Stimulated activated CD4-positive, alpha-beta T cell treated with anti-CD3 and anti-CD28 coated beads, Interleukin-12 subunit alpha, Interleukin-12 subunit beta, amount 100 ng/mL, for 24 hours (primary cell): Measurements from ENCODE around the gene IL18R1.

Experiments
- DNase-seq, 2 experiments: peaks; one replicate each; pipeline ENCODE4 v3.0.0-alpha.2; 2020; ENCODE audit warnings: low read depth in 2 of 2

Gene IL18R1

DNA sequence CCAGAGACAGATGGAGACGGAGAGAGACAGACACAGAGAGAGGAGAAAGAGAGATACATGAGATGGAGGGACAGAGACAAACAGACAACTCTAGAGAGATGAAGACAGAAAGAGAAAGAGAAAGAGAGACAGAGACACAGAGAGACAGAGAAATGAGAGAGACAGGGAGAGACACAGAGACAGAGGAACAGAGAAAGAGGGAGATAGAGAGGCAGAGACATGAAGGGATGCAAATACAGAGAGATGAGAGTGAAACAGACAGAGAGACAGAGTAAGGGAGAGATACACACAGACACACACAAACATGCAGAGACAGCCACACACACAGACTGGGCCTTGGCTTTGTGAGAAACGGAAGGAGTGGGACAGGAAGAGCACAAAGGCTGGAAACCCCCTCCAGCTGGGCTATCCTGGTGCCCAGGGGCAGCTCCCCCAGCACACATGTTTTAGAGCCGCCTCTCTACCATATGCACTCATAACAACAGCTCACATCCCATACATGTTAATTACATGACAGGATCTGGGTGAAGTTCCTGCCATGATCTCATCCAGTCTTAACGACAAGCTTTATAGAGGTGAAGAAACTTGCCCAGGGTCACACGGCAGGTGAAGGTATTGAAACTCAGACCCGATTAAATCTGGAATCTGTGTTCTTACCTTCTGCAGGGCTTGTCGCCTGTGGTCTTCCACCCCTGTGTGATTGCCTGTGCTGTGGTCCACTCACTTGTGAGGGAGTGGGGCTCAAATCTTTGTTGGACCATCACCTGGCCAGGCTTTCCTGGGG is 32.4 kb downstream of the IL18R1 start:
- no peak for DNase-seq

DNA sequence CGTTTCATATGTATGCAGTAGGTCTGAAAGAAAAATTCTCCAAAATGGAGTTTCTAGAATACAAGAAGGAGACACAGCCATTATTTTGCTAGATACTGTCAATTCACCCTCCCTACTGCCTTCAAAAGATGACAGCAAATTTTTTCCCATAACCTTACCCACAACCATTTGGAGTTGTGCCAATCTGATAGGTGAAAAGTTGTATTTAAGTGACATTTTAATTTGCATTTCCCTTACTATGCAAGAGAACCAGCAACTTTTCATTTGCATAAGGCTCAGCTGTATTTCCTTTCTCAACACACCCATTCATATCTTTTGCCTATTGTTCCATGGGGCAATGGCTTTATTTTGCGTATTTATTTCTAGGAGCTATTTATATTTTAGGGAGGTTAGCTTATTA is 36.0 kb downstream of the IL18R1 start:
- DNase-seq: no peak

DNA sequence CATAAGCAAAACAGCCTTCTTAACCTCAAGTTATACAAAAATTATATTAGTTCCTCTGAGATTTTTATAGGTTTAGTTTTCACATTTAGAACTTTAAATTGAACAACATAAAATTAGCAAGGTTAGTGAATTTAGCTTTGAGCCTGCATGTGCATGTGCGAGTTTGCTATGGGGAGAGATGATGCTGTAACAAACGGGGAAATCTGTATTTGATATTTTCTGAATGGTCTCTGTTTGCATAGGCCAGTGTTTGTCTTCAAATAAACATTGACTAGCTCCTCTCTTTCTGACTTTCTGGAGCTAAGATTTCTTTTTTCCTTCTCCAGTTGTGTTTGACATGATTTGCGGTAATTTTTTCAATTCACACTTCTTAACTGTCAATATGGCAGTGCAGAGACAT is 36.5 kb downstream of the IL18R1 start:
- no peak for DNase-seq

DNA sequence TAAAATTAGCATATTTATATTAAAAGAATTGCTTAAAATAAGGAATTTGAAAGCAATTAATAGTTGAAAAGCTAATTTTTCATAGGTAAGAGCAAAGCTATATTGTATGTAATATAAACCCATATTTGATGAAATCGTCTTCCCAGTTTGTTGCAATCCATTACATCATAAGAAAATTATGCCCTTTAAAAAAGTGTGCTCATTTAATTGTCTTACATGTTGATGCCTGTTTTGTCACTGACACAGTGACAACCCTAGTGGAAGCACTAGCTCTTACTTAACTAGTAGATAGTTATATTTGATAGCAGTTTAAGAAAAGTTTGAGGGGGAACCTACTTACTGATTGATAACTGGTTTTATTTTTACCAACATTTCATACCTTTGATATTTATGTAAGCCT is 37.3 kb downstream of the IL18R1 start:
- DNase-seq: no peak

DNA sequence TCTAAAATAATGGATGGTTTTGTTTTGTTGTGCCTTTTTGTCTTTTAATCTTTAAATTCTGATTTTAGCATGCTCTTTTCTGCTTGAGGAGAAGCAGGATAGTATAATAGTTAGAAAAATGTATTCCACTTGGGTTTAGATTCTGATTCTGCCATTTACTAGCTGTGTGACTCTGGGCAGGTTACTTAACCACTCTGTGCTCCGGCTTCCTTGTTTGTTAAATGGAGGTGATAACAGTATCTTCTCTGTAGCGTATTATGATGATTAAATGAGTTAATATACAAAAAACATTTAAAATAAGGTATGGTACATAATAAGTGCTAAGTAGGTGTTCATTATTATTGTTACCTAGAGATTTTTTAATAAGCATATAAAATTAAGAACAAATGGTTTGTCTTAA is 40.4 kb downstream of the IL18R1 start:
- DNase-seq: no peak

DNA sequence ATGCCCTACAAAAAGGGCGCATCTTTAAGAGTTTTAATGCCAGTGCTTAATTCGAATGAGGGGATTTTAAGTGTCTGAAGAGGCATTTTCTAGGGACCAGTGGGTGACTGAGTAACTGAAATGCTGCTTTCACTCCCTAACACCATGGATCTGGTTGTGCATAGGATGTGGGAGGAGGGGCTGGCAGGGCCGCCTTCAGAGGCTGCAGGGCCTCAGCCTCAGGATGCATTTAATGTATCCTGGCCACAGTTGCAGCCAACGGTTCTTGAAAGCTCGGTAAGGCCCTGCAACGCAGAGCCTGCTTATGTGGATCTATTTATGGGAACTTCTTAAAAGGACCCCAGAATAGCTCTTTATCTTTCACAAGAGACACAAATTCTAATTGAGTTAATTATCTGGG is 41.6 kb downstream of the IL18R1 start:
- no peak for DNase-seq

DNA sequence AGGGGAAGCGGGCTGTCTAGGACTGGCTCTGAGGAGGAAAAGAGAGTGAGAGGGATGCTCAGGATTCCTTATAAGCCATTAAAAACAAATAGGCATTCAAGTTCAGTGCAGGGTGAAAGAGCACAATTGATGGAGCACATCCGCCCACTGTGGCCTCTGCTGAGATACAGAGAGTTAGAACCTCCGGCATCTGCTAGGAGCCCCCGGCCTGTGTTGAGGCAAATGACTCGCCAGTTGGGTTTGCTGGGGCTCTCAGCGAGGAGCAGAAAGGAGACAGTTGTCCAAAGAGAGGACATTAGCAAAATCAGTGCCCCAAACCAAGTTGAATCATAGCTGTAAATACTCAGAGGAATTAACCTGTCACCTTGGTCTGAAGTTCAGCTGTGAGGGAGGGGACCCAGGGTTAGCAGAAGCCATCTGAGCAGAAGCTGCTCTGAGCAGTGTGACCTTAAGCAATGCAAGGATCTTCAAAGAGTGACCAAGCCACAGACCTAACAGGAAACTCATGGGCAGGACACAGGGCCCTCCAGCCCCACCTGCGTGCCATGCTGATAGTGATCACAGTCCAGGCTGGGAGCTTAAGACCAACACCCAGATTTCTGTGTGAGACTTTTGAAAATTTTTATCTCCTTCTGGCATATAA is 44.0 kb downstream of the IL18R1 start:
- DNase-seq: no peak

DNA sequence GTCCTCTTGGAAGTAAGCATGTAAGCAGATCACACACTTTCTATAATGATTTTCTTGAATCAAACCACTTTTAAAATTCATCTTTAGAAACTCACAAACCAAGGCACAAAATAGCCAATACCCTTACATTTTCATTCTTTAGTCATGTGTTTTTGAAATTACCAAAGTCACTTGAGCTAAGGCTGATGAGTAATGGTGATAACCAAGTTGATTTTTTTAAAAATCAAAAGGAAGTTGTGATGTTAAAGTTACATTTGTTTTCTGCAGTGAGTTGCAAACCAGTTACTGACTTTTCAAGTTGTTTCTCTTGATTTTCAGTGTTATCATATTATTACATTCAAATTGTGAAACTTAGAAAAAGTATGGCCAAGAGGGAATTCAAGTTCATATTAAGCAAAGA is 45.9 kb downstream of the IL18R1 start:
- no peak for DNase-seq

DNA sequence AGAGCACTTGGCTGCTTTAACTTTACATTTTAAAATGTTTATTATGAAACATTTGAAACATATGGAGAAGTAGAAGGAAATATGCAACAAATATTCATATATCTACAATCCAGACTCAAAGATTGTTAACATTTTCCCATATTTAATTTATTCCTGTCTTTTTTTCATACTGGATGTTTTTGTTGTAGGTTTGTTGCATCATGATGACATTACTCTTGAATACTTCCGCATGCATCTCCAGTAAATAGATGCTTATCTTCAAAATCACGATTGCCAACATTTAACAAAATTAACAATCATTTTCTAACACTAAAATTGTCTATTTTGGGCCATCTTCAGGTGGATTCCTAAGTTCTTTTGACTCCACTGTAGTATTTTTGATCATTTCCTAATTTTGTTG is 46.3 kb downstream of the IL18R1 start:
- DNase-seq: no peak

DNA sequence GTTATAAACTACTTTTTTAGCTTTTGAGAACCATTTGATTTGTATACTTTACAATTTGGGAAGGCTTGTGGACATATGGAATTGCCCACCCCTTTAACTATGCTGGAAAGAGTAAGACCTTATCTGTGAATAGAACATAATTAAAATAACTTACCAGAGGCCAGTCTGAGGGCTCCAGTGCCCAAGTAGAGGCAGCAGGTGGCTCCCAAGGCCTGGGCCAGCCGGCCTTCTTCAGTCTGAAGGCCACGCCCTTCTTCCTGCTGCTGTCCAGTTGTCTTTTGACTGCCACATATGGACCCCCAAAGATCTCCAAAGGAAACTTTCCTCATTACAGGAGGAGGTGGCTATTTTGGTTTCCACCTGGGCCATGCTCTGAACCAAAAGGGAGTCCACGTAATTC is 55.4 kb downstream of the IL18R1 start:
- no peak for DNase-seq

DNA sequence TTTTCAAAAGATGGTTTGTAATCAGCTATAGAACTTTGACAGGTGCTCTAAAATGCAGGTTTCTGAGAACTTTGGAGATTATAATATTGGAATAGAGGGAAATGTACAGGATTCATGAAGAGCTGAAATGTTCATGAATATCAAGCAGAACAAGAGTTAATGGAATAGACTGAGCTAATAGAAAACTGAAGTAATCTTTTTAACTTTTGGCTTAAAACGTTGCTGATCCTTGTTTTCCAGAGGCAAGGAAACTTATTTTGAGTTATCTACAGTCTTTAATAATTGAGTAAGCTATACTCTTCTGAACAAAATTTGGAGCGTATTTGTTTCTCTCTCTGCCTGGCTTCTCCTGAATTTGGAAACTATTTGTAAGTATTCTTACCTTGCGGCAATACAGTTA is 56.6 kb downstream of the IL18R1 start:
- DNase-seq: no peak

DNA sequence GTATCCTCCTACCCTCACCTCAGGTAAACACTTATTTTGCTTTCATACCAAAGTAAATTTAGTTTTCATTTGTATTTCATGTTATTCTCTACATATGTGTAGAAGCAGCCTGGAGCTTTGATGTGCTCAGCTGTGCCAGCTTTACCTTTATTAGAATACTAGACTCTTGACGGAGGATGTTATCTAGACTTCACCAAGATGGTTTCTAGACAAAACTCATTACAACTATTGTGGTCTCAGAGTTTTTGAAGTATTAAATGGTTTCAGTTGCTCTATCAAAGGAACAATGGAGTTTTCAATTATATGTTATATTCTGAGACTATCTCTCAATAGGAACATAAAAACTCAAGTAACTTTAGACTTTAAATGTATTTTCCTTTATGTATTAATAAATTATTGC is 62.4 kb downstream of the IL18R1 start:
- no peak for DNase-seq

DNA sequence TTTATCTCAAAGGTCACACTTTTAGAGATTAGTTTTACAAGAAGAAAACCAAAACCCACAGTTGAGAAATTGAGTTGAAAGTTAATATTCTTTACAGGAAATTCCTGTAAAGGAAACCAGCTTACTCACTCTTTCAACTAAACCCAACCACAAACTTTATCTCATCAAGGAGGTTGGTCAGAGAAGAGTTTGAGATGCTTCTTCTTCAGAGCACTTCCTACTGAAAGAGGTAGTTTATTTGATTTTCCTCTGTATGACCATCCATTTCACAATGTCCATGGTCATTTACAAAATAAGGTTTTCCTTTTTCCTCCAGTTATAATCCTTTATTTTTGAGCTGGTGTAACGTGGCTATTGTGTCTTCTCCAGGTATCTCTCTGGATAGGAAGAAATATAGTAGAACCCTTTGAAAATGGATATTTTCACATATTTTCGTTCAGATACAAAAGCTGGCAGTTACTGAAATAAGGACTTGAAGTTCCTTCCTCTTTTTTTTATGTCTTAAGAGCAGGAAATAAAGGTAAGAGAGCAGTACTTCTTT is 62.9 kb downstream of the IL18R1 start:
- DNase-seq: no peak

DNA sequence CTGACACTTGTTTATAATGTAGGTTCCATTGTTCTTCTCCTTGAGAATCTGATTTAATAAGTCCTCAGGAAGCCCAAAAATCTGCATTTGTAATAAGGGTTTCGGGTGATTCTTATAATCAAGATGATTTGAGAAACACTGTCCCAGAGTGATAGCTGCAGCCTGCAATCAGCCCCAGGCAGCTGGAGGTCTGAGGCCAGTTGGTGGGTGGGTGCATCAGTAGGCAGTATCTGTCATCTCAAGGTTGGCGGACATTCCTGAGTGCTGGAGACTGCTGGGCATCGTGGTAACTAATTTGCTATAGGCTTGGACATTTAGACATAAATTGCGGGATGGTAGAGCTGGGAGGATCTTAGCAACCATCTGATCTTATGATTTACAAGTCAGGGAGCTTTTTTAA is 64.7 kb downstream of the IL18R1 start:
- no peak for DNase-seq

DNA sequence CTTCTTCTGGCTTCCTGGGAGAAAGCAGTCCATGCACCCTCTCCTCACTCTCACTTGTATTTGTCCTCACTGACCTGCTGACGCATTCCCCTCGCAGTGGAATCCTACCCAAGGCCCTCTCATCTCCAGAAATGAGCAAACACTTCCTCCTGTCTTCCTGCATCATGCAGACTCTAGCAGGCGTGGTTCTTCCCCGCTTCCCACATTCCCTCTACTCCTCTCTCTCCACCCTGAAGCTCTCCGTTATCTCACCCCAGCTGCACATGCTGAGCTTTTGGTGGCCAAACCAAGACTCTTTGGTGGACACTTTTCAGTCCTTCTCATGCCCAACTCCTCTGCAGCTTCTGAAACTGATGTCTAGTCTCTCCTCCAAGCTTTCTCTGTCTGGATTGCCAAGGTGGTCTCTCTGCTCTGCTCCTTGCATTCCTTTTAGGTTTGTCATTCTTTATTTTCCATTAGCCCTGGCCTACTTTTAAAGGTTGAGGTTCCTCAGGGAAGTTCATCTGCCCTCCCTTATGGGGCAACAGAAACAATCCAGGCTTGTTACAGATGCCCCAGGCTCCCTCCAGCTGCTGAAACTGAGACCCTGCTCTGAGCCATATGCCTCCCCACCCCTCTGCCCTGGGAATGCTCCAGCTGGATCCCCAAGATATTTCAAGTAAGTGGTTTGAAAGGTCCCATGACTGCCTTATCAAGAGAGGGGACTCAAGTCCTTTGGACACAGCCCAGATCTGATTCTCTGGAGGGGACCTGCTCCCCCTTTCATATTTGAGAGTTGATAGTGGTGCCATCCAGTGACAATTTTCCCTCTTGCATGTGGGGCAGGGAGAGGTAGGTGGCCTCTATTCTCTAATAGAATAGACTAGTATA is 66.5 kb downstream of the IL18R1 start:
- no peak for DNase-seq

DNA sequence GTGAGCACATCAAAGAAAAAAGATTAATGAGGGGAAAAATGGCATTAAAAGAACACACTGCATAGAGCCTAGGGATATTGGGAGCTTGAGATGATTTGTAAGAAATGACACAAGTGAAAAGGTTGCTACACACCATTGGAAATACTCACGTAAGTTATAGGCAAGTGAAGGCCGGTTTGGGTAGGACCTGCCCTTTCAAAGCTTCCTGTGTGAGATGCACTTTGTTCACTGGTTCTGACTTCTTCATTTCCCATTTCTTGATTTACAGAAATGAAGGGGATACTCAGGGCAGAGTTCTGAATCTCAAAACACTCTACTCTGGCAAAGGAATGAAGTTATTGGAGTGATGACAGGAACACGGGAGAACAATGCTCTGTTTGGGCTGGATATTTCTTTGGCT is 67.3 kb downstream of the IL18R1 start, which contains the start of gene IL18RAP:
Gene IL18RAP, plus strand, starts transcription at position 251 of the 400 bp plus-strand sequence. Its CDS starts 118 bp downstream, at position 369.
- no peak for DNase-seq

DNA sequence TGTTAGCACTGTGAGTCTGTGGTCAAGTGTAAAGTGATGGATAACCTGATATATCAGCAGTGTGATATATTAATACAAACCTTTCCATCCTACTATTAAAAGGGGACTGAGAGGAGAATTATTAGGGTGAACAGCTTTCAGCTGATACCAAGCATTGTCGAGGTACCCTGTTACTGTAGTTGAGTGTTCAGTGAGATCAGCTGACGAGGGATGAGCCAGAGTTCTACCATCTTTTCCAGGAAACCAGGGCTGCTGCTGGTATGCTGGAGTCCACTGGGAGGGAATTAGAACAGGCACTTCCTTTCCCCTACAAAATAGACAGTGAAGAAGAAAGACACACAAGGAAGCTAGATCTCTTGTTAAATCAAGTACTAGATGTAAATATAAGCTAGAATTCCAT is 67.8 kb downstream of the IL18R1 start:
- DNase-seq: no peak

DNA sequence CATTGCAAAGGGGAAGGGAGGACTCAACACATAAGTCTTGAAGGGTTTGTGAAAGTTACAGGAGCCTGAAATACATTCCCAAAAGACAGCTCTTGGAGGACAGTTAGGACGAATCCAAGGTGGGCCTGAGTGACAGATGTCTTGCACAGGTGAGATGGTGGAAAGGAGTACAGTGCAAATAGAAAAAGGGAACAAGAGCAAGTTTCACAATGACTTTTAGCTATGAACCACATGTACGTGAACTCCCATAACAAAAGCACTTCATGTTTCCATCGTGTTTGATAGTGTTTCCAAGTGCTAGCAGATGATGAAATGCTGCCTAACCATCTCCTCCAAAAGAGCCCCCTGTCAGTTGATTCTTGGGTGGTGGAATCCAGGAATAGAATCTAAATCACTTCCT is 69.2 kb downstream of the IL18R1 start:
- no peak for DNase-seq

DNA sequence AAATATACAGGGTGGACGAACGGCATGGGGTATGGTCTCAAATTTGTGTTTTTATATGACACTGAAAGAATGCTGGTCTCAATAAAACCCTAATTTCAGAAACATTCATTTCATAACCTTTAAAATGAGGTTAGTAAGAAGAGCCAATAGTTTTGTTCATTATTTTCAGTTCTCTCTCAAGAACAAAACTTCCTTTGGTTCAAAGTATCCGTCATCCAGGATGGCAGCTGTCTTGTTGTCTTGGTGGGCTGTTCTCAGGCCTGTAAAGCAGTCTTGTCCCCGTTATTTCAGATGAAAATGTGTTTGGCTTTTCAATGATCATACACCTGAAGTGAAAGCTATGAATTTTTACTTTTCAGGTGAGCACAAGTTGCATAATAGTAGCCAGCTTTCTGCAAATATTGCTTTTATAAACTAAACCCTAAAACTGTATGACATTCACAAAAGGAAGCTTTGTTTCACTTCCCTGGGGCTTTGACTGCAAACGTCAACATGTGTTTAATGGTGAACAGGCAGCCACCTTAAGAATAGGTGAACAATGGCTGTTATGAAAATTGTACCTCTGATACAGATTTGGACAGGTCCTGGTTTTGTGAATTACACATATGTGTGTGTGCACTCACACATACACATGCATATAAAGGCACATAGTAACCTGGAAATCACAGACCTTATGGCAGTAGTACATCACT is 70.0 kb downstream of the IL18R1 start:
- no peak for DNase-seq

DNA sequence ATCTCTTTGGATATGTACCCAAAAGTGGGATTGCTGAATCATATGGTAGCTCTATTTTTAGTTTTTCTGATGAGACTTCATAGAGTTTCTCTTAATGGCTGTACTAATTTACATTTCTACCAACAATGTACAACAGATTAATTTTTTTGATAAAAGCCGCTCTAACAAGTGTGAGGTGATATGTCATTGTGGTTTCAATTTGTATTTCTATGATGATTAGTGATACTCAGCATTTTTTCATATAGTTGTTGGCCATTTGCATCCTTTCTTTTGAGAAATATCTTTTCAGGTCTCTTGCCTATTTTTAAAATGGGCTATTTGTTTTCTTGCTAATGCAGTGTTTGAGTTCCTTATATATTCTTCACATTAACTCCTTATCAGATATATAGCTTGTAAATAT is 71.7 kb downstream of the IL18R1 start:
- no peak for DNase-seq

DNA sequence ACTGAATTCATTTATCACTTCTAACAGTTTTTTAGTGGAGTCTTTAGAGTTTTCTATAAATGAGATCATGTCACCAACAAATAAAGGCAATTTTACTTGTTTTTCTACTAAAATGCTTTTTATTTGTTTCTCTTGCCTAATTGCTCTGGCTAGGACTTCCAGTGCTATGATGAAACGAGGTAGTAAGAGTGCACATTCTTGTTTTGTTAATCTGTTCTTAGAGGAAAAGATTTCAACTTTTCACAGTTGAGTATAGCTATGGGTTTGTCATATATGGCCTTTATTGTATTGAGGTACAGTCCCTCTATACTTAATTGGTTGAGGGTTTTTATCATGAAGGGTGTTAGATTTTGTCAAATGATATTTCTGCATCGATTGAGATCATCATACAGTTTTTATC is 73.0 kb downstream of the IL18R1 start:
- DNase-seq: no peak

DNA sequence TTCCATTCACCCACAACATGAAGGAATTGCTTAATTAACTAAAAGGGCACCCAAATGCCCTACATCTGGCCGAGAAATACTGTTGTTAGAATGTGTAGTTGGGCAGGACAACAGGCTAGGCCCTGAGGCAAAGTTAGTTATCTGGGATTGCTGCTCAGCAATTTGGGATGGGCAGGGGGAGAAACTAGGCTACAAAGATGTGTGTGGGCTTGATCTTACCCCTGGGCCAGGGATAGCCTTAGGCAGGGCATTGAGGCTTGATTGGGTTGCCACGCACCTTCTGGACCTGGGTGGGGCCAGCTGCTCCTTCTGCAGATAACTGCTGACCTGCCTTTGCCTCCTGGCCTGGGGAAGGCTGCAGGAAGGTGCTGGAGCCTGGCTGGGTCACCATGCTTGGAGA is 76.8 kb downstream of the IL18R1 start:
- no peak for DNase-seq
